Neutrophil (primary cell): ENCODE data around the gene HNF1B.

Experiments used
- H3K27ac ChIP-seq: fragments of 200-600 bp; sonication (generic); 2 replicates; pipeline ENCODE4 v1.5.1; 2016; ENCODE audit warnings: mild to moderate bottlenecking, moderate library complexity
- H3K27me3 ChIP-seq: fragments of 200-600 bp; sonication (generic); 2 replicates; pipeline ENCODE4 v1.6.0; 2016; ENCODE audit warnings: mild to moderate bottlenecking
- H3K36me3 ChIP-seq: fragments of 200-600 bp; sonication (generic); 2 replicates; pipeline ENCODE4 v1.5.1; 2017
- H3K4me1 ChIP-seq, 2 experiments: fragments of 200-600 bp in 1 of 2; sonication (generic) in 1 of 2; 1 replicate in 1 of 2; 2 replicates in 1 of 2; pipeline versions ENCODE4 v1.5.1 to v1.6.1; 2013 to 2016; ENCODE audit warnings: low read depth in 1 of 2, low read length in 1 of 2, mild to moderate bottlenecking in 1 of 2, moderate library complexity in 1 of 2; ENCODE audit not compliant: control insufficient read depth in 1 of 2, insufficient read depth in 1 of 2
- H3K4me3 ChIP-seq, 2 experiments: fragments of 200-600 bp in 1 of 2; sonication (generic) in 1 of 2; 1 replicate in 1 of 2; 2 replicates in 1 of 2; pipeline ENCODE4 v1.5.1; 2013 to 2016; ENCODE audit warnings: low read depth in 1 of 2, low read length in 1 of 2, mild to moderate bottlenecking in 1 of 2, moderate library complexity in 1 of 2
- H3K9me3 ChIP-seq: fragments of 200-600 bp; sonication (generic); 2 replicates; pipeline ENCODE4 v1.5.1; 2016
- TF ChIP-seq, protein P1 (sequence below): fragments of 200-600 bp; sonication (generic); IDR thresholded peaks from 2 replicates; pipeline ENCODE4 v1.5.1; 2016; ENCODE audit warnings: antibody characterized with exemption

Gene HNF1B

DNA sequence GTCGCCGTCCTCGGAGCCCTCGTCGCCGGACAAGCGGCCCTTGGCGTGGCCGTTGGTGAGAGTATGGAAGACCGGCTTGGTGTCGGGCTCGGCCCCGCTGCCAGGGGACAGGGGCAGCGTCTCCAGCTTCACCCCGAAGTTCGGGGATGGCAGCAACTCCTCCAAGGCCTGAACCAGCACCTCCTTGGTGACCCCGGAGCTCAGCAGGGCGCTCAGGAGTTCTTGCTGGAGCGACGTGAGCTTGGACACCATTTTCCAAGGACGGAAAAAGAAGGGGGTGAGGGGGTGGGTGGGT, 279 bp downstream of the HNF1B start:
- H3K27ac ChIP-seq = no peak overlapping the region
- peak overlapping the region in 1 of 2 experiments; percentile 10 for H3K4me3 ChIP-seq
- no peaks in the 10 kb centered on the region for H3K9me3 ChIP-seq
- no peaks in the 10 kb centered on the region for H3K36me3 ChIP-seq
- TF ChIP-seq, protein P1, sequence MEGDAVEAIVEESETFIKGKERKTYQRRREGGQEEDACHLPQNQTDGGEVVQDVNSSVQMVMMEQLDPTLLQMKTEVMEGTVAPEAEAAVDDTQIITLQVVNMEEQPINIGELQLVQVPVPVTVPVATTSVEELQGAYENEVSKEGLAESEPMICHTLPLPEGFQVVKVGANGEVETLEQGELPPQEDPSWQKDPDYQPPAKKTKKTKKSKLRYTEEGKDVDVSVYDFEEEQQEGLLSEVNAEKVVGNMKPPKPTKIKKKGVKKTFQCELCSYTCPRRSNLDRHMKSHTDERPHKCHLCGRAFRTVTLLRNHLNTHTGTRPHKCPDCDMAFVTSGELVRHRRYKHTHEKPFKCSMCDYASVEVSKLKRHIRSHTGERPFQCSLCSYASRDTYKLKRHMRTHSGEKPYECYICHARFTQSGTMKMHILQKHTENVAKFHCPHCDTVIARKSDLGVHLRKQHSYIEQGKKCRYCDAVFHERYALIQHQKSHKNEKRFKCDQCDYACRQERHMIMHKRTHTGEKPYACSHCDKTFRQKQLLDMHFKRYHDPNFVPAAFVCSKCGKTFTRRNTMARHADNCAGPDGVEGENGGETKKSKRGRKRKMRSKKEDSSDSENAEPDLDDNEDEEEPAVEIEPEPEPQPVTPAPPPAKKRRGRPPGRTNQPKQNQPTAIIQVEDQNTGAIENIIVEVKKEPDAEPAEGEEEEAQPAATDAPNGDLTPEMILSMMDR = no peak
- H3K4me1 ChIP-seq = peaks cover 29 to 44% of the 10 kb centered on the region in 2 experiments
- H3K27me3 ChIP-seq = peaks cover 98% of the 10 kb centered on the region

DNA sequence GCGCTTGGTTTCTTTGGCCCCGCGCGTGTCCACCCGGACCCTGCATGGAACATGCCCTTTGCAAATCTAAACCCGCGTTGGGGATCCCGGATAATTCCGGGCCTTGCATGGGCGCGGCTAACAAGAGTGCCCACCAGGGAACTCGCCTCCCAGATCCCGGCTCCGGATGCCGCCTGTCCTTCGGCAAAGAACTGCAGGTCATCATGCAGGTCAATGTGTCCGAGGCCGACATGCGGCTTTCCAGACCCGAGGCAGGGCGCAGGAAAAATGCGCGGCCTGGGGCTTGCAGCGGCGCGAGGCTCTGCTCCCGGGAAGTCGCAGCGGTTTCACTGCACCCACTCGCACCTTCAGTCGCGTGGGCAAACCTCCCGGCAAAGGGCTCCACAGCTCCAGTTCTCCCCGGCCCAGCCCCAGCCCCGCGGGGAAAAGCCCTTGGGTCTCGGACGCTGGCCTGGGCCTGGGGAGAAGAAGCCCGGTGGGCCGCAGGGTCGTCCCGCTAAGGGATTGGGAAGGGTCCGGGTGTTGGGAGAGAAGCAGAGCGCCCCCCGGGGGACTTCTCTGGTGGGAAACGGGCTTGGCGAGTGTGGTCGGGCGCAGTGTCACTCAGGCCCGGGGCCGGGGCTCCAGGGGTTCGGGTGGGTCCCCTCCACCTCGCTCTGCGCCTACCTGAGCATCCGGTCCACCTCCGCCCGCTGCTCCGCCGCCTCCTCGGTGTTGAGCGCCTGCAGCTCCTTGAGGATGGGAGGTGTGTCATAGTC, 805 bp downstream of the HNF1B start:
- Histone ChIP-seq H3K27me3 (peaks cover 100% of the 10 kb centered on the region), H3K27ac (no peak overlapping the region), H3K4me3 (peak overlapping the region in 1 of 2 experiments; percentile 10), H3K36me3 (no peaks in the 10 kb centered on the region), H3K9me3 (no peaks in the 10 kb centered on the region), H3K4me1 (peaks cover 29 to 44% of the 10 kb centered on the region in 2 experiments)
- TF ChIP-seq, protein P1 = no peak

DNA sequence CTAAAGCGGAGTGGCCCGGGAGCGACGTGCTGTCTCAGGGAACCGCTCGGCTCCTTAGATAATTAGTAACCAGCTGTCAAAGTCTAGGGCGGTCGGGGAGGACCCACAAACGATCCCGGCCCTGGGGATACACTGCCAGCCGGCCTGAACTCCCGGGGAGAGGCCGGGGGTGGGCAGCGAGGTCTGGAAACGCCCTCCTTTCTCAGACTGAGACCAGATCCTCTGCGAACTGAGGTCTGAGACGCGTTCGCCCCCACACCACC, 1.3 kb downstream of the HNF1B start:
- no peak overlapping the region for H3K4me3 ChIP-seq
- H3K9me3 ChIP-seq = no peaks in the 10 kb centered on the region
- H3K4me1 ChIP-seq = peaks cover 29 to 44% of the 10 kb centered on the region in 2 experiments
- H3K27ac ChIP-seq = no peak overlapping the region
- TF ChIP-seq, protein P1 = no peak
- H3K36me3 ChIP-seq = no peaks in the 10 kb centered on the region
- peaks cover 100% of the 10 kb centered on the region for H3K27me3 ChIP-seq

DNA sequence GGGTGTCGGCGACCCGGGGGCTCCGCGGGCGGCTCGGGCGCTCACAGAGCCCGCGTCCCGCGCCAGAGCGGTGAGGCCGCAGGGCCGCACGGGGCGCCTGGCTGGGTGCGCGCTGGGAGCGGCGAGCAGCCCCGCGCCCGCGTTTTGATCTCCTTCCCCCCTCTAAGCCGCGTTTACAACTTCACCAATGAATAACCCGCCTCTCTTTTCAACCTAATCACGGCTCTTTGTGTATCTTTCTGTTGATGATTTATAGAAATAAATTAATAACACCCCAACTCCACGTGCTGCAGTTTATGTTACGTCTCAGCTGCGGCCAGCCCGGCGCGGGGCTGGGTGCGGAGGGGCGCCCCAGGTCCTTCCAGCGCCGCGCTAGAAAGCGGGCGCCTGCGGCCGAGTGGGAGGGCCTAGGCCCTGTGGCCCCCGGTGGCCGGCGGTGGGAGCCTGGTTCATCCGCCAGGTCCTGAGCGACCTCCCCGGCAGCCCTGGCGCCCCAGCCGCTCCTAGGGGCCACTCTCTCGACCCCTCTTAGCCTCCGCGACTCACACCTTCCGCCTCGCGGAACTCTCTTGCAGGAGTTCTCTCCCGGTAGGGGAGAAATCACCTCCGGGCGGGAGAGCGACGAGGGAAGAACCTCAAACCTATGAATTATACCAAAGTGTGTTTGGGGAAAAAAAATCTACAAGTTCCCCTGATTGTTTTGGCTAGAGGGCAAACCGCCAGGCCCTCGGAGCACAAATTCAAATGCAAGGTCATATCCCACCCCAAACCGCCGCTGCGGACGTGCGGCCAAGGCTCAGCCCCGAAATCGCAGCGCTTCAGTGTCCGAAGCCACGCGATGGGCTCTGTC, 1.9 kb downstream of the HNF1B start:
- Histone ChIP-seq H3K4me1 (peaks cover 29 to 44% of the 10 kb centered on the region in 2 experiments), H3K9me3 (no peaks in the 10 kb centered on the region), H3K27me3 (peaks cover 100% of the 10 kb centered on the region), H3K27ac (no peak overlapping the region), H3K4me3 (peak overlapping the region in 1 of 2 experiments; percentile 24), H3K36me3 (no peaks in the 10 kb centered on the region)
- TF ChIP-seq, protein P1 = no peak

DNA sequence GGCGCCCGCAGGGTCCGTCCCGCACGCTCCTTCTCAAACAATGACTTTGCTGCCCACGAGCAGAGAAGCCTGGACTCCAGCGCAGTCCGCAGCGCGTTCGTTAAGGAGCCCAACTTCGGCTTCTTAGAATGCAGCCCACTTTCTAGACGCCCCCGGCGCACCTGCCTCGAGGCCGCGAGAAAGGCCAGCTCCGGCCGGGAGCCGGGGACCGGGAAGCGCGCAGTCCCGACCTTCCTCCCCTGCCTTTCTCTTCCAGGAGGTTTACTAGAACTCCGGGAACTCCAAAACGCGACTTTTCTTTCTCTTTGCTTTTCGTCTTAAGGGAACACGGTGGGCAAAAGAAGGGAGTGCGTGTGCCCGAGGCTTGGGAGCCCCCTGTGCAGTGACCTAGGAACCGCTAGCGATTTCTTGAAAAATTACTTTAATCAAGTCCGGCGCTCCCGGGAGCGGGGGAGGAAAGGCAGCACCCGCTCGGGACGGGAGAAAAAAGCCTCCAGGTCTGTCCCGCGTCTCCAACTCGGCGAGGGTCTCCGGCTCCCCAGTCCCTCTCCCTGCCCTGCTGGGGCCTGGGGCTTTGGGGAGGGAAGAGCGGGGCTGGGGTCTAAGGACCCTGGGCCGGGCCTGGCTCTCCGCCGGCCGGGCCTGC, 2.6 kb downstream of the HNF1B start:
- peak overlapping the region; percentile 20 to 30 for H3K4me3 ChIP-seq
- peaks cover 100% of the 10 kb centered on the region for H3K27me3 ChIP-seq
- no peak overlapping the region for H3K27ac ChIP-seq
- TF ChIP-seq, protein P1 = no peak
- H3K4me1 ChIP-seq = peaks cover 29 to 44% of the 10 kb centered on the region in 2 experiments
- no peaks in the 10 kb centered on the region for H3K9me3 ChIP-seq
- no peaks in the 10 kb centered on the region for H3K36me3 ChIP-seq
